Measurements from ENCODE around the gene MLX. TPM values are rescaled to one million over a fixed set of nuclear protein-coding genes. Genes with fewer than 3 reads are reported as not detected.

MLX gene
- total and polyA plus RNA-seq, 2 of the 8 experiments (the other 6 are each of a cell fraction or from before 2014, with no cell fraction given), result 27.0 to 27.5 TPM

DNA sequence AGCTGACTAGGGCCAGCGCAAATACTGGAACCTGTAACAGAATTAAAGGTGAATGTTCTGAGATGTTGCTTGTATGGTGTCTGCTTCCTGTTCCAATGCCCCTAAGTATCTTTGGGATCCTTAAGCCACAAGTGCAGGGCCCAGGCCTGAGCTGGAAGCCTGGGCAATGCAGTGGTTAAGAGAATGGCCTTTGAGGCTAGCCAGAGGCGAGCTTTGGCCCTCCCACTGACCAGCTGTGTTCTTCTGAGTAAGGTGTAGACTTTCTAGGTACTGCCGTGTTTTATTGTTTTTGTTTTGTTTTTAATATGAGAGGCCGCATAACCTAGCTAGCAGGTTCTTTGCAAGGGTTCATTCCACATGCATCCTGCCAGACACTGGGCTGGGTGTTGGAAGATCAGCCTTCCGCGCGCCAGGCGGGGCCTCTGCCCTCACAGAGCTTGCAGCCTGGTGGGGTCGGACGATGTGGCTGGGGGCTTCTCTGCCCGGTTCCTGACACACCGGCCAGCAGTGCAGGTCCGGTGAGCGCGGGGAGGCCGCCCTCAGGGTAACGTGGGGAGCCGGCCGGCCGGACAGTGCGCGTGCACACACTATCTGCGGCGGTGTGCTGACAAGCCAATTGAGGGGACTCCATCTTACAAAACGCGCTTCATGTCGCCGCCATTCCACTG, 551 bp upstream of the MLX start (continued):
- TF ChIP-seq, protein P1, sequence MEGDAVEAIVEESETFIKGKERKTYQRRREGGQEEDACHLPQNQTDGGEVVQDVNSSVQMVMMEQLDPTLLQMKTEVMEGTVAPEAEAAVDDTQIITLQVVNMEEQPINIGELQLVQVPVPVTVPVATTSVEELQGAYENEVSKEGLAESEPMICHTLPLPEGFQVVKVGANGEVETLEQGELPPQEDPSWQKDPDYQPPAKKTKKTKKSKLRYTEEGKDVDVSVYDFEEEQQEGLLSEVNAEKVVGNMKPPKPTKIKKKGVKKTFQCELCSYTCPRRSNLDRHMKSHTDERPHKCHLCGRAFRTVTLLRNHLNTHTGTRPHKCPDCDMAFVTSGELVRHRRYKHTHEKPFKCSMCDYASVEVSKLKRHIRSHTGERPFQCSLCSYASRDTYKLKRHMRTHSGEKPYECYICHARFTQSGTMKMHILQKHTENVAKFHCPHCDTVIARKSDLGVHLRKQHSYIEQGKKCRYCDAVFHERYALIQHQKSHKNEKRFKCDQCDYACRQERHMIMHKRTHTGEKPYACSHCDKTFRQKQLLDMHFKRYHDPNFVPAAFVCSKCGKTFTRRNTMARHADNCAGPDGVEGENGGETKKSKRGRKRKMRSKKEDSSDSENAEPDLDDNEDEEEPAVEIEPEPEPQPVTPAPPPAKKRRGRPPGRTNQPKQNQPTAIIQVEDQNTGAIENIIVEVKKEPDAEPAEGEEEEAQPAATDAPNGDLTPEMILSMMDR (IDR thresholded peaks at IDR 0.05; ENCODE audit: control extremely low read depth in 1 of 3, insufficient read depth in 1 of 3, low read depth in 1 of 3, low read length in 3 of 3), result no peak
- TF ChIP-seq SUZ12 (IDR thresholded peaks at IDR 0.05; ENCODE audit: low read length), result no peak
- no peak for TF ChIP-seq HDAC6 (IDR thresholded peaks at IDR 0.05; ENCODE audit: low read depth, low read length)
- no peak for TF ChIP-seq TAF7 (optimal IDR thresholded peaks at IDR 0.05; ENCODE audit: borderline replicate concordance, low read depth, low read length)
- no peak for TF ChIP-seq SIRT6 (IDR thresholded peaks at IDR 0.05; ENCODE audit: low read length)
- no peak for TF ChIP-seq NRF1 (IDR thresholded peaks at IDR 0.05; ENCODE audit: low read depth, low read length)
- no peak; the same call in 1 of the 2 replicates for TF ChIP-seq RBBP5 (IDR thresholded peaks at IDR 0.05; ENCODE audit: borderline replicate concordance, low read depth, low read length)
- TF ChIP-seq, protein P2, sequence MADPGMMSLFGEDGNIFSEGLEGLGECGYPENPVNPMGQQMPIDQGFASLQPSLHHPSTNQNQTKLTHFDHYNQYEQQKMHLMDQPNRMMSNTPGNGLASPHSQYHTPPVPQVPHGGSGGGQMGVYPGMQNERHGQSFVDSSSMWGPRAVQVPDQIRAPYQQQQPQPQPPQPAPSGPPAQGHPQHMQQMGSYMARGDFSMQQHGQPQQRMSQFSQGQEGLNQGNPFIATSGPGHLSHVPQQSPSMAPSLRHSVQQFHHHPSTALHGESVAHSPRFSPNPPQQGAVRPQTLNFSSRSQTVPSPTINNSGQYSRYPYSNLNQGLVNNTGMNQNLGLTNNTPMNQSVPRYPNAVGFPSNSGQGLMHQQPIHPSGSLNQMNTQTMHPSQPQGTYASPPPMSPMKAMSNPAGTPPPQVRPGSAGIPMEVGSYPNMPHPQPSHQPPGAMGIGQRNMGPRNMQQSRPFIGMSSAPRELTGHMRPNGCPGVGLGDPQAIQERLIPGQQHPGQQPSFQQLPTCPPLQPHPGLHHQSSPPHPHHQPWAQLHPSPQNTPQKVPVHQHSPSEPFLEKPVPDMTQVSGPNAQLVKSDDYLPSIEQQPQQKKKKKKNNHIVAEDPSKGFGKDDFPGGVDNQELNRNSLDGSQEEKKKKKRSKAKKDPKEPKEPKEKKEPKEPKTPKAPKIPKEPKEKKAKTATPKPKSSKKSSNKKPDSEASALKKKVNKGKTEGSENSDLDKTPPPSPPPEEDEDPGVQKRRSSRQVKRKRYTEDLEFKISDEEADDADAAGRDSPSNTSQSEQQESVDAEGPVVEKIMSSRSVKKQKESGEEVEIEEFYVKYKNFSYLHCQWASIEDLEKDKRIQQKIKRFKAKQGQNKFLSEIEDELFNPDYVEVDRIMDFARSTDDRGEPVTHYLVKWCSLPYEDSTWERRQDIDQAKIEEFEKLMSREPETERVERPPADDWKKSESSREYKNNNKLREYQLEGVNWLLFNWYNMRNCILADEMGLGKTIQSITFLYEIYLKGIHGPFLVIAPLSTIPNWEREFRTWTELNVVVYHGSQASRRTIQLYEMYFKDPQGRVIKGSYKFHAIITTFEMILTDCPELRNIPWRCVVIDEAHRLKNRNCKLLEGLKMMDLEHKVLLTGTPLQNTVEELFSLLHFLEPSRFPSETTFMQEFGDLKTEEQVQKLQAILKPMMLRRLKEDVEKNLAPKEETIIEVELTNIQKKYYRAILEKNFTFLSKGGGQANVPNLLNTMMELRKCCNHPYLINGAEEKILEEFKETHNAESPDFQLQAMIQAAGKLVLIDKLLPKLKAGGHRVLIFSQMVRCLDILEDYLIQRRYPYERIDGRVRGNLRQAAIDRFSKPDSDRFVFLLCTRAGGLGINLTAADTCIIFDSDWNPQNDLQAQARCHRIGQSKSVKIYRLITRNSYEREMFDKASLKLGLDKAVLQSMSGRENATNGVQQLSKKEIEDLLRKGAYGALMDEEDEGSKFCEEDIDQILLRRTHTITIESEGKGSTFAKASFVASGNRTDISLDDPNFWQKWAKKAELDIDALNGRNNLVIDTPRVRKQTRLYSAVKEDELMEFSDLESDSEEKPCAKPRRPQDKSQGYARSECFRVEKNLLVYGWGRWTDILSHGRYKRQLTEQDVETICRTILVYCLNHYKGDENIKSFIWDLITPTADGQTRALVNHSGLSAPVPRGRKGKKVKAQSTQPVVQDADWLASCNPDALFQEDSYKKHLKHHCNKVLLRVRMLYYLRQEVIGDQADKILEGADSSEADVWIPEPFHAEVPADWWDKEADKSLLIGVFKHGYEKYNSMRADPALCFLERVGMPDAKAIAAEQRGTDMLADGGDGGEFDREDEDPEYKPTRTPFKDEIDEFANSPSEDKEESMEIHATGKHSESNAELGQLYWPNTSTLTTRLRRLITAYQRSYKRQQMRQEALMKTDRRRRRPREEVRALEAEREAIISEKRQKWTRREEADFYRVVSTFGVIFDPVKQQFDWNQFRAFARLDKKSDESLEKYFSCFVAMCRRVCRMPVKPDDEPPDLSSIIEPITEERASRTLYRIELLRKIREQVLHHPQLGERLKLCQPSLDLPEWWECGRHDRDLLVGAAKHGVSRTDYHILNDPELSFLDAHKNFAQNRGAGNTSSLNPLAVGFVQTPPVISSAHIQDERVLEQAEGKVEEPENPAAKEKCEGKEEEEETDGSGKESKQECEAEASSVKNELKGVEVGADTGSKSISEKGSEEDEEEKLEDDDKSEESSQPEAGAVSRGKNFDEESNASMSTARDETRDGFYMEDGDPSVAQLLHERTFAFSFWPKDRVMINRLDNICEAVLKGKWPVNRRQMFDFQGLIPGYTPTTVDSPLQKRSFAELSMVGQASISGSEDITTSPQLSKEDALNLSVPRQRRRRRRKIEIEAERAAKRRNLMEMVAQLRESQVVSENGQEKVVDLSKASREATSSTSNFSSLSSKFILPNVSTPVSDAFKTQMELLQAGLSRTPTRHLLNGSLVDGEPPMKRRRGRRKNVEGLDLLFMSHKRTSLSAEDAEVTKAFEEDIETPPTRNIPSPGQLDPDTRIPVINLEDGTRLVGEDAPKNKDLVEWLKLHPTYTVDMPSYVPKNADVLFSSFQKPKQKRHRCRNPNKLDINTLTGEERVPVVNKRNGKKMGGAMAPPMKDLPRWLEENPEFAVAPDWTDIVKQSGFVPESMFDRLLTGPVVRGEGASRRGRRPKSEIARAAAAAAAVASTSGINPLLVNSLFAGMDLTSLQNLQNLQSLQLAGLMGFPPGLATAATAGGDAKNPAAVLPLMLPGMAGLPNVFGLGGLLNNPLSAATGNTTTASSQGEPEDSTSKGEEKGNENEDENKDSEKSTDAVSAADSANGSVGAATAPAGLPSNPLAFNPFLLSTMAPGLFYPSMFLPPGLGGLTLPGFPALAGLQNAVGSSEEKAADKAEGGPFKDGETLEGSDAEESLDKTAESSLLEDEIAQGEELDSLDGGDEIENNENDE (IDR thresholded peaks at IDR 0.05; ENCODE audit: insufficient replicate concordance, low read length), result no peak
